ENCODE measurements around the gene SNTG2.

- TF ChIP-seq CTCF (IDR thresholded peaks at IDR 0.05) = no peak
- TF ChIP-seq POLR2A (IDR thresholded peaks at IDR 0.05) = no peak
These were observed 314.8 kb downstream of the SNTG2 start for GRCh38 chr2:1265454-1265853.

All from heart left ventricle (tissue), 13 donors.